ENCODE measurements around the gene MAP3K10.

DNA sequence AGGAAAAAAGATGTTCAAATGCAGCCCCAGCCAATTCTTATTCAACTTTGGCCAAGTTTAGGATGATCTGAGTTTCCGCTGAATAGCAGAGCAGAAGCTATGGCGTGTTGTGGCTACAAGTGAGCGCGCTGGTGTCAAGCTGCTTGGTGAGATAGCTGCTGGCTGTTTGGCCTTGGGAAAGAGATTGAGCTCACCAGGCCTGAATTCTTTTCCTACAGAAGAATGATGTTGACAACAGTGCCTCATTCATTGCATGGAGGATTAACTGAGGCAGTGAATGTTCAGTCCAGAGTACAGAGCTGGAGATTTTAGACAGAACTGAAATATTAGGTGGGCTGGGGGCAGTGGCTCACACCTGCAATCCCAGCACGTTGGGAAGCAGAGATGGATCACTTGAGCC, 31.5 kb upstream of the MAP3K10 start:
- TF ChIP-seq SPI1 (IDR thresholded peaks at IDR 0.05; ENCODE audit: low read depth, low read length) (no peak), POLR2AphosphoS5 (IDR thresholded peaks at IDR 0.05; ENCODE audit: low read depth, low read length) (no peak), POLR2A (IDR thresholded peaks at IDR 0.05; ENCODE audit: low read depth, low read length) (no peak)

Data from GM12891 (cell line).